Left renal pelvis (tissue), 4 donors: ENCODE results near the gene CRKL. TPM values are rescaled to one million over a fixed set of nuclear protein-coding genes. Genes with fewer than 3 reads are reported as not detected.

Experiments used
- polyA plus RNA-seq, 4 donors: library from polyadenylated mRNA; unstranded; fragments of 120-200 nt; gene quantifications; one replicate each; pipeline ENCODE4 v1.2.1, GENCODE V29; 2013; ENCODE audit not compliant: insufficient read length in 4 of 4

Gene CRKL
- polyA plus RNA-seq, 4 donors = 63.5 to 71.7 (median 66.7) TPM

Other genes with a start within 250 kb of the CRKL start
- gene SERPIND1, start 143.3 kb upstream of the CRKL start, polyA plus RNA-seq = 1 to 10 TPM; 2.0 to 3.8 (median 3.5) TPM
- 10 to 100 TPM; 48.9 to 92.8 (median 62.9) TPM for gene PI4KA, start 58.6 kb upstream of the CRKL start, polyA plus RNA-seq
- 10 to 100 TPM; 28.6 to 34.6 (median 31.5) TPM for gene SNAP29, start 58.4 kb upstream of the CRKL start, polyA plus RNA-seq
- 1 to 10 TPM in 3 of 4 donors, under 1 TPM in 1; 0.83 to 1.2 (median 1.1) TPM for gene AIFM3, start 49.8 kb downstream of the CRKL start, polyA plus RNA-seq
- 10 to 100 TPM; 44.2 to 67.4 (median 55.9) TPM for gene LZTR1, start 64.9 kb downstream of the CRKL start, polyA plus RNA-seq
- 10 to 100 TPM; 15.4 to 26.2 (median 21.2) TPM for gene THAP7, start 84.7 kb downstream of the CRKL start, polyA plus RNA-seq
- gene P2RX6, start 97.8 kb downstream of the CRKL start, polyA plus RNA-seq = 1 to 10 TPM; 1.0 to 1.4 (median 1.2) TPM
- 1 to 10 TPM; 1.2 to 5.8 (median 1.3) TPM for gene SLC7A4, start 115.2 kb downstream of the CRKL start, polyA plus RNA-seq
- gene LRRC74B, start 128.5 kb downstream of the CRKL start, polyA plus RNA-seq = under 1 TPM; 0.06 to 0.24 (median 0.08) TPM